ENCODE data around the gene POLR3E. TPM values are rescaled to one million over a fixed set of nuclear protein-coding genes. Genes with fewer than 3 reads are reported as not detected.

POLR3E gene
- total RNA-seq, 1 donor from 2014 or later: 91.3 TPM

- Histone ChIP-seq H3F3A (ENCODE audit: low read depth) (no peaks in the 10 kb centered on the region), H3K27ac (no peak overlapping the region), H3K9me3 (ENCODE audit: low read depth) (no peaks in the 10 kb centered on the region), H3K36me3 (no peaks in the 10 kb centered on the region), H3K4me3 (no peak overlapping the region), H3K4me1 (no peaks in the 10 kb centered on the region), H3K79me2 (ENCODE audit: low read depth) (no peaks in the 10 kb centered on the region), H3K27me3 (no peaks in the 10 kb centered on the region), H4K20me1 (ENCODE audit: low read depth) (no peaks in the 10 kb centered on the region), H2AFZ (replicated peaks) (no peak overlapping the region), H3K4me2 (no peak overlapping the region), H3K9ac (no peak overlapping the region)
- Mint-ChIP-seq H3K9me3 (no peaks in the 10 kb centered on the region), H3K27ac (no peak overlapping the region), H3K36me3 (no peaks in the 10 kb centered on the region), H3K4me1 (peaks cover 4% of the 10 kb centered on the region), H3K4me3 (no peak overlapping the region), H3K27me3 (ENCODE audit: insufficient read depth, low read depth) (peaks cover 2% of the 10 kb centered on the region)
- DNase-seq (ENCODE audit: low spot score): no peak
- TF ChIP-seq EZH2phosphoT487 (IDR thresholded peaks at IDR 0.05) (no peak), EZH2 (IDR thresholded peaks at IDR 0.05) (no peak), CTCF (IDR thresholded peaks at IDR 0.05) (no peak)
Measured at GRCh38 chr16:22291020-22291419, 6.2 kb upstream of the POLR3E start.

GRCh38 chr16:22291860-22292318 lies 5.3 kb upstream of the POLR3E start:
- Mint-ChIP-seq H3K27me3 (ENCODE audit: insufficient read depth, low read depth) (peaks cover 10% of the 10 kb centered on the region), H3K27ac (no peak overlapping the region), H3K36me3 (peaks cover under 1% of the 10 kb centered on the region), H3K4me1 (peaks cover 9% of the 10 kb centered on the region), H3K4me3 (no peak overlapping the region), H3K9me3 (peaks cover 2% of the 10 kb centered on the region)
- Histone ChIP-seq H4K20me1 (ENCODE audit: low read depth) (no peaks in the 10 kb centered on the region), H3F3A (ENCODE audit: low read depth) (no peaks in the 10 kb centered on the region), H3K4me3 (no peak overlapping the region), H2AFZ (replicated peaks) (peak overlapping the region; percentile 8), H3K9me3 (ENCODE audit: low read depth) (no peaks in the 10 kb centered on the region), H3K36me3 (no peaks in the 10 kb centered on the region), H3K4me2 (no peak overlapping the region), H3K9ac (no peak overlapping the region), H3K27me3 (no peaks in the 10 kb centered on the region), H3K4me1 (no peaks in the 10 kb centered on the region), H3K79me2 (ENCODE audit: low read depth) (no peaks in the 10 kb centered on the region), H3K27ac (no peak overlapping the region)
- DNase-seq (ENCODE audit: low spot score): no peak
- no peak for TF ChIP-seq EZH2phosphoT487 (IDR thresholded peaks at IDR 0.05)
- no peak for TF ChIP-seq CTCF (IDR thresholded peaks at IDR 0.05)
- no peak for TF ChIP-seq EZH2 (IDR thresholded peaks at IDR 0.05)

GRCh38 chr16:22292320-22292719 lies 4.9 kb upstream of the POLR3E start:
- H4K20me1 ChIP-seq (ENCODE audit: low read depth): no peaks in the 10 kb centered on the region
- H2AFZ ChIP-seq (replicated peaks): no peak overlapping the region
- no peak overlapping the region for H3K27ac ChIP-seq
- no peak overlapping the region for H3K9ac ChIP-seq
- Mint-ChIP-seq H3K4me3 (no peak overlapping the region), H3K27ac (no peak overlapping the region), H3K9me3 (peaks cover 4% of the 10 kb centered on the region), H3K27me3 (ENCODE audit: insufficient read depth, low read depth) (peaks cover 13% of the 10 kb centered on the region), H3K4me1 (peaks cover 11% of the 10 kb centered on the region), H3K36me3 (peaks cover 2% of the 10 kb centered on the region)
- no peaks in the 10 kb centered on the region for H3K27me3 ChIP-seq
- no peak for TF ChIP-seq EZH2phosphoT487 (IDR thresholded peaks at IDR 0.05)
- TF ChIP-seq EZH2 (IDR thresholded peaks at IDR 0.05): no peak
- no peak for TF ChIP-seq CTCF (IDR thresholded peaks at IDR 0.05)
- H3K4me3 ChIP-seq: no peak overlapping the region
- no peaks in the 10 kb centered on the region for H3K79me2 ChIP-seq (ENCODE audit: low read depth)
- H3K36me3 ChIP-seq: no peaks in the 10 kb centered on the region
- H3F3A ChIP-seq (ENCODE audit: low read depth): peaks cover under 1% of the 10 kb centered on the region
- H3K9me3 ChIP-seq (ENCODE audit: low read depth): no peaks in the 10 kb centered on the region
- no peaks in the 10 kb centered on the region for H3K4me1 ChIP-seq
- no peak for DNase-seq (ENCODE audit: low spot score)
- H3K4me2 ChIP-seq: no peak overlapping the region

All from neural progenitor cell (in vitro differentiated cells).